IMR-90 (cell line): ENCODE data around the gene KCNK4. TPM values are rescaled to one million over a fixed set of nuclear protein-coding genes. Genes with fewer than 3 reads are reported as not detected.

Experiments used
- ATAC-seq: fragments of 200-7000 bp; cut with Tn5 transposase; 2 replicates; pipeline ENCODE4 v1.9.1; 2020; ENCODE audit warnings: low read depth, mild to moderate bottlenecking, moderate library complexity
- BruUV-seq: library from RNA; stranded (reverse); fragments of 400-500 nt; replicated peaks from 2 replicates; lab custom pipeline; 2021; lab: Mats Ljungman, UMichigan
- CTCF ChIA-PET: fragments of 300-600 bp; formaldehyde crosslinking; extraction: SDS; loops from one replicate; lab custom pipeline; 2021; ENCODE audit warnings: antibody characterized with exemption; lab: Yijun Ruan, JAX
- POLR2A ChIA-PET: fragments of 300-600 bp; sonication (Branson Sonifier 250); formaldehyde crosslinking; loops from one replicate; lab custom pipeline; 2022; ENCODE audit warnings: antibody characterized with exemption; ENCODE audit not compliant: unreplicated experiment; lab: Charles Lee
- DNase-seq: peaks from one replicate; pipeline ENCODE4 v3.0.0; 2013
- H2AFZ ChIP-seq: replicated peaks from 2 replicates; pipeline ENCODE3; 2013; ENCODE audit warnings: low read length, mild to moderate bottlenecking; ENCODE audit not compliant: poor library complexity
- H2AK5ac ChIP-seq: 2 replicates; pipeline ENCODE4 v1.6.1; 2013; ENCODE audit warnings: low read depth, low read length, inconsistent platforms
- H2AK9ac ChIP-seq: replicated peaks from 2 replicates; pipeline ENCODE3; 2013; ENCODE audit warnings: mild to moderate bottlenecking, low read depth, low read length, moderate library complexity; ENCODE audit not compliant: poor library complexity
- H2BK120ac ChIP-seq: 2 replicates; pipeline ENCODE4 v1.6.1; 2013; ENCODE audit warnings: low read depth, low read length, inconsistent platforms
- H2BK15ac ChIP-seq: 3 replicates; pipeline ENCODE4 v1.6.1; 2013; ENCODE audit warnings: low read depth, low read length, inconsistent platforms
- H2BK20ac ChIP-seq: 2 replicates; pipeline ENCODE4 v1.6.1; 2013; ENCODE audit warnings: low read depth, mild to moderate bottlenecking, inconsistent platforms, low read length, moderate library complexity
- H2BK5ac ChIP-seq: 2 replicates; pipeline ENCODE4 v1.6.1; 2013; ENCODE audit warnings: mild to moderate bottlenecking, low read depth, low read length, inconsistent platforms; ENCODE audit not compliant: poor library complexity, severe bottlenecking
- H3K14ac ChIP-seq: replicated peaks from 2 replicates; pipeline ENCODE4 v1.6.1; 2013; ENCODE audit warnings: low read depth, low read length, inconsistent platforms
- H3K18ac ChIP-seq: 2 replicates; pipeline ENCODE4 v1.6.1; 2013; ENCODE audit warnings: low read depth, low read length, control low read depth
- H3K23ac ChIP-seq: 2 replicates; pipeline ENCODE4 v1.6.1; 2013; ENCODE audit warnings: low read depth, low read length, inconsistent platforms
- H3K27ac ChIP-seq: 2 replicates; pipeline ENCODE4 v1.5.1; 2013; ENCODE audit warnings: mild to moderate bottlenecking, control low read depth, low read length; ENCODE audit not compliant: insufficient read depth
- H3K27me3 ChIP-seq: 2 replicates; pipeline ENCODE4 v1.6.1; 2013; ENCODE audit warnings: low read length; ENCODE audit not compliant: control insufficient read depth, insufficient read depth
- H3K36me3 ChIP-seq: 2 replicates; pipeline ENCODE4 v1.6.1; 2013; ENCODE audit warnings: low read length, mixed read lengths; ENCODE audit not compliant: control insufficient read depth, insufficient read depth
- H3K4ac ChIP-seq: 2 replicates; pipeline ENCODE4 v1.6.1; 2013; ENCODE audit warnings: low read depth, low read length, inconsistent platforms
- H3K4me1 ChIP-seq: 2 replicates; pipeline ENCODE4 v1.6.1; 2013; ENCODE audit warnings: low read length, mixed read lengths; ENCODE audit not compliant: control insufficient read depth, insufficient read depth
- H3K4me2 ChIP-seq: 2 replicates; pipeline ENCODE4 v1.6.1; 2013; ENCODE audit warnings: low read depth, mild to moderate bottlenecking, control low read depth, low read length, moderate library complexity
- H3K4me3 ChIP-seq: 2 replicates; pipeline ENCODE4 v1.5.1; 2013; ENCODE audit warnings: low read depth, mild to moderate bottlenecking, control low read depth, low read length, moderate library complexity; ENCODE audit not compliant: insufficient read depth
- H3K56ac ChIP-seq: 2 replicates; pipeline ENCODE4 v1.6.1; 2013; ENCODE audit warnings: low read length, inconsistent platforms; ENCODE audit not compliant: insufficient read depth; ENCODE audit errors: extremely low read depth
- H3K79me1 ChIP-seq, 2 experiments: 2 replicates each; pipeline ENCODE4 v1.6.1; 2013; ENCODE audit warnings: low read length in 2 of 2, inconsistent platforms in 1 of 2, low read depth in 1 of 2
- H3K9ac ChIP-seq: 2 replicates; pipeline ENCODE4 v1.6.1; 2013; ENCODE audit warnings: low read depth, low read length, control low read depth
- H3K9me1 ChIP-seq: 2 replicates; pipeline ENCODE4 v1.6.1; 2013; ENCODE audit warnings: low read length, inconsistent platforms; ENCODE audit not compliant: insufficient read depth
- H3K9me3 ChIP-seq: 2 replicates; pipeline ENCODE4 v1.6.1; 2013; ENCODE audit warnings: low read length; ENCODE audit not compliant: control insufficient read depth, insufficient read depth
- H4K20me1 ChIP-seq: 2 replicates; pipeline ENCODE4 v1.6.1; 2013; ENCODE audit warnings: low read length, inconsistent platforms; ENCODE audit not compliant: insufficient read depth
- H4K5ac ChIP-seq: 2 replicates; pipeline ENCODE4 v1.6.1; 2013; ENCODE audit warnings: mild to moderate bottlenecking, low read depth, low read length, control low read depth
- H4K8ac ChIP-seq, 2 experiments: 2 replicates each; pipeline ENCODE4 v1.6.1; 2013; ENCODE audit warnings: low read depth in 2 of 2, low read length in 2 of 2, control low read depth in 1 of 2, inconsistent platforms in 1 of 2
- H4K91ac ChIP-seq: 2 replicates; pipeline ENCODE4 v1.6.1; 2013; ENCODE audit warnings: low read depth, low read length, inconsistent platforms; ENCODE audit not compliant: insufficient read depth
- BHLHE40 ChIP-seq: fragments of 150-350 bp; IDR thresholded peaks from 2 replicates; pipeline ENCODE4 v1.6.1; 2016; ENCODE audit warnings: mild to moderate bottlenecking, low read depth, low read length
- CEBPB ChIP-seq: IDR thresholded peaks from 2 replicates; pipeline ENCODE4 v1.6.1; 2012; ENCODE audit warnings: low read depth, low read length, improper control_type of control experiment
- CHD1 ChIP-seq: IDR thresholded peaks from 2 replicates; pipeline ENCODE4 v1.6.1; 2012; ENCODE audit warnings: low read depth, low read length, improper control_type of control experiment
- CTCF ChIP-seq: conservative IDR thresholded peaks from 2 replicates; pipeline ENCODE4 v1.5.1; 2012; ENCODE audit warnings: mild to moderate bottlenecking, low read depth, low read length, improper control_type of control experiment
- ELK1 ChIP-seq: fragments of 150-350 bp; IDR thresholded peaks from 2 replicates; pipeline ENCODE4 v1.6.1; 2016; ENCODE audit warnings: low read depth, mild to moderate bottlenecking, low read length, moderate library complexity, borderline replicate concordance
- FOS ChIP-seq: fragments of 150-350 bp; IDR thresholded peaks from 2 replicates; pipeline ENCODE4 v1.6.1; 2016; ENCODE audit warnings: low read depth, low read length
- MAFK ChIP-seq: IDR thresholded peaks from 2 replicates; pipeline ENCODE4 v1.6.1; 2012; ENCODE audit warnings: low read depth, low read length, improper control_type of control experiment
- MAZ ChIP-seq: IDR thresholded peaks from 2 replicates; pipeline ENCODE4 v1.6.1; 2012; ENCODE audit warnings: low read depth, mild to moderate bottlenecking, low read length, improper control_type of control experiment, moderate library complexity, borderline replicate concordance
- MXI1 ChIP-seq: IDR thresholded peaks from 2 replicates; pipeline ENCODE4 v1.6.1; 2012; ENCODE audit warnings: low read depth, mild to moderate bottlenecking, low read length, moderate library complexity, borderline replicate concordance
- NFE2L2 ChIP-seq: fragments of 150-350 bp; IDR thresholded peaks from 2 replicates; pipeline ENCODE4 v1.6.1; 2016; ENCODE audit warnings: low read depth, mild to moderate bottlenecking, low read length
- POLR2A ChIP-seq: IDR thresholded peaks from 2 replicates; pipeline ENCODE4 v1.6.1; 2012; ENCODE audit warnings: mild to moderate bottlenecking, low read depth, low read length
- RAD21 ChIP-seq: IDR thresholded peaks from 2 replicates; pipeline ENCODE4 v1.6.1; 2012; ENCODE audit warnings: low read length, improper control_type of control experiment
- RCOR1 ChIP-seq: IDR thresholded peaks from 2 replicates; pipeline ENCODE4 v1.6.1; 2012; ENCODE audit warnings: mild to moderate bottlenecking, low read length, improper control_type of control experiment; ENCODE audit not compliant: insufficient replicate concordance
- RFX5 ChIP-seq: IDR thresholded peaks from 2 replicates; pipeline ENCODE4 v1.8.0; 2012; ENCODE audit warnings: low read depth, mild to moderate bottlenecking, low read length, moderate library complexity
- SMC3 ChIP-seq: fragments of 150-350 bp; IDR thresholded peaks from 2 replicates; pipeline ENCODE4 v1.6.1; 2016; ENCODE audit warnings: low read depth, mild to moderate bottlenecking, antibody characterized with exemption, low read length, moderate library complexity
- USF2 ChIP-seq: fragments of 150-350 bp; IDR thresholded peaks from 2 replicates; pipeline ENCODE4 v1.6.1; 2017; ENCODE audit warnings: mild to moderate bottlenecking, antibody characterized with exemption, low read length, low read depth
- WGBS, 2 experiments: methylation state at CpG; one replicate each; pipeline versions ENCODE4 v1.1.5 to v1.1.7; 2013; ENCODE audit warnings: missing lambda C conversion rate in 2 of 2; ENCODE audit not compliant: insufficient read length in 1 of 2; ENCODE audit errors: extremely low coverage in 2 of 2; 5-methylcytosine and 5-hydroxymethylcytosine counted together
- dilution Hi-C: fragments of 300-500 bp; cut with HindIII; formaldehyde crosslinking; loops from one replicate; pipeline ENCODE4 v1.14.3; 2018; ENCODE audit warnings: low sequenced_read_pairs; ENCODE audit not compliant: unreplicated experiment
- in situ Hi-C: fragments of 300-500 bp; cut with MboI; formaldehyde crosslinking; loops from 3 replicates; pipeline ENCODE4 v1.14.3; 2019; ENCODE audit warnings: low sequenced_read_pairs, inconsistent platforms, mixed read lengths
- intact Hi-C: fragments of 100-400 bp; cut with micrococcal nuclease; formaldehyde crosslinking; loops from 2 replicates; pipeline ENCODE4 v1.10.0; 2022
- polyA plus RNA-seq, 3 experiments: library from polyadenylated mRNA; depleted of rRNA; stranded (reverse); fragments of >200 nt; gene quantifications; 2 replicates each; pipeline ENCODE4 v1.2.3, GENCODE V29; 2012; ENCODE audit warnings: low replicate concordance in 1 of 3
- total RNA-seq: library from RNA; depleted of rRNA; stranded (reverse); fragments of >200 nt; gene quantifications from 2 replicates; pipeline ENCODE4 v1.2.3, GENCODE V29; 2012

KCNK4 gene
- total and polyA plus RNA-seq, 2 of the 4 experiments (the other 2 are of a cell fraction), result not detected

GRCh38 chr11:64289002-64289564 lies 2.0 kb upstream of the KCNK4 start:
- H2AK5ac ChIP-seq, result no peak overlapping the region
- H3K9me1 ChIP-seq, result no peaks in the 10 kb centered on the region; the same call in 1 of the 2 replicates
- H3K18ac ChIP-seq, result no peak overlapping the region
- no peaks in the 10 kb centered on the region for H3K9me3 ChIP-seq
- peaks cover 5% of the 10 kb centered on the region; the same call in 1 of the 2 replicates for H4K20me1 ChIP-seq
- H3K14ac ChIP-seq, result no peak overlapping the region
- H2AK9ac ChIP-seq, result no peak overlapping the region
- POLR2A ChIA-PET, result no interaction called here
- no peak overlapping the region for H2BK5ac ChIP-seq
- no peak overlapping the region for H2BK120ac ChIP-seq
- ATAC-seq (no peak), DNase-seq (no peak)
- 80% methylated on average over 7 of the region's 13 CpGs; no CpG with 5 or more reads in 1 of the 2 experiments for WGBS, 2 experiments
- no peak overlapping the region for H3K27ac ChIP-seq
- no peak overlapping the region for H4K5ac ChIP-seq
- CTCF ChIA-PET, result no interaction called here
- no peak overlapping the region for H3K4me3 ChIP-seq
- no peaks in the 10 kb centered on the region for H3K36me3 ChIP-seq
- H3K4me1 ChIP-seq, result peaks cover 7% of the 10 kb centered on the region
- H3K4me2 ChIP-seq, result no peak overlapping the region
- H3K79me1 ChIP-seq, result peaks cover 6 to 17% of the 10 kb centered on the region in 2 experiments; a peak in 3 of 4 replicates
- no peak overlapping the region for H2BK20ac ChIP-seq
- H3K56ac ChIP-seq, result no peak overlapping the region
- in situ Hi-C loops, result no loop called here
- no peak overlapping the region for H2BK15ac ChIP-seq
- peaks cover 41% of the 10 kb centered on the region for H3K27me3 ChIP-seq
- H4K8ac ChIP-seq, result no peak overlapping the region
- dilution Hi-C loops, result no loop called here
- H3K4ac ChIP-seq, result no peak overlapping the region
- TF ChIP-seq CEBPB (no peak), SMC3 (no peak), CHD1 (no peak), RCOR1 (no peak), NFE2L2 (no peak), MAFK (no peak), ELK1 (no peak), POLR2A (no peak), MAZ (no peak), RFX5 (no peak), BHLHE40 (no peak), MXI1 (no peak), CTCF (no peak), FOS (no peak), USF2 (no peak), RAD21 (no peak)
- no peak overlapping the region for H3K23ac ChIP-seq
- BruUV-seq, result no TSS peak
- intact Hi-C loops, result no loop called here
- H2AFZ ChIP-seq, result no peak overlapping the region
- no peak overlapping the region for H4K91ac ChIP-seq
- H3K9ac ChIP-seq, result no peak overlapping the region
